ENCODE measurements around the gene PEX6.

PEX6 gene

GRCh38 chr6:42978839-42979522 is at the start of gene PEX6:
PEX6 (minus strand) TSS chr6:42979181; CDS start chr6:42979150, 31 bp downstream.
- H3K4me3 ChIP-seq (ENCODE audit: low read depth, low read length): peak within 1 kb of the TSS; percentile 70

GRCh38 chr6:43026365-43026764 is 47.4 kb upstream of the PEX6 start:
- H3K4me3 ChIP-seq (ENCODE audit: low read depth, low read length): no peak overlapping the region

GRCh38 chr6:43024436-43024835 is 45.5 kb upstream of the PEX6 start:
- H3K4me3 ChIP-seq (ENCODE audit: low read depth, low read length): no peak overlapping the region

- H3K4me3 ChIP-seq (ENCODE audit: low read depth, low read length): peak within 1 kb of the TSS; percentile 99
Observed at GRCh38 chr6:43021270-43022047, 42.5 kb upstream of the PEX6 start, which contains the start of gene RRP36. RRP36 (plus strand) TSS chr6:43021623; CDS start chr6:43021655, 32 bp downstream.

- H3K4me3 ChIP-seq (ENCODE audit: low read depth, low read length): peak overlapping the region; percentile 99
Observed at GRCh38 chr6:43020847-43021246, 41.9 kb upstream of the PEX6 start.

- H3K4me3 ChIP-seq (ENCODE audit: low read depth, low read length): no peak overlapping the region
Observed at GRCh38 chr6:43020052-43020705, 41.2 kb upstream of the PEX6 start.

GRCh38 chr6:43019152-43019551 is 40.2 kb upstream of the PEX6 start:
- H3K4me3 ChIP-seq (ENCODE audit: low read depth, low read length): no peak overlapping the region

- no peak overlapping the region for H3K4me3 ChIP-seq (ENCODE audit: low read depth, low read length)
Observed at GRCh38 chr6:43016943-43017334, 38.0 kb upstream of the PEX6 start.

- H3K4me3 ChIP-seq (ENCODE audit: low read depth, low read length): no peak overlapping the region
Observed at GRCh38 chr6:43016176-43016942, 37.4 kb upstream of the PEX6 start.

- peak overlapping the region; percentile 91 for H3K4me3 ChIP-seq (ENCODE audit: low read depth, low read length)
Observed at GRCh38 chr6:43014434-43014909, 35.5 kb upstream of the PEX6 start.

- H3K4me3 ChIP-seq (ENCODE audit: low read depth, low read length): peak within 1 kb of the TSS; percentile 91
Observed at GRCh38 chr6:43013843-43014433, 35.0 kb upstream of the PEX6 start, which contains the start of the genes KLHDC3 and MEA1. KLHDC3 (plus strand) TSS chr6:43014249; CDS start chr6:43017193, 2,944 bp downstream. MEA1 (minus strand) TSS chr6:43013946; CDS start chr6:43013813, 133 bp downstream.

- H3K4me3 ChIP-seq (ENCODE audit: low read depth, low read length): peak overlapping the region; percentile 75
Observed at GRCh38 chr6:43013097-43013842, 34.3 kb upstream of the PEX6 start.

GRCh38 chr6:43012364-43012763 is 33.4 kb upstream of the PEX6 start:
- peak overlapping the region; percentile 75 for H3K4me3 ChIP-seq (ENCODE audit: low read depth, low read length)

- H3K4me3 ChIP-seq (ENCODE audit: low read depth, low read length): no peak overlapping the region
Observed at GRCh38 chr6:43011207-43011606, 32.2 kb upstream of the PEX6 start.

- H3K4me3 ChIP-seq (ENCODE audit: low read depth, low read length): no peak overlapping the region
Observed at GRCh38 chr6:43009124-43009523, 30.1 kb upstream of the PEX6 start.

- H3K4me3 ChIP-seq (ENCODE audit: low read depth, low read length): no peak overlapping the region
Observed at GRCh38 chr6:43007126-43007525, 28.1 kb upstream of the PEX6 start.

GRCh38 chr6:43006251-43006650 is 27.3 kb upstream of the PEX6 start:
- no peak overlapping the region for H3K4me3 ChIP-seq (ENCODE audit: low read depth, low read length)

GRCh38 chr6:43005844-43006243 is 26.9 kb upstream of the PEX6 start:
- H3K4me3 ChIP-seq (ENCODE audit: low read depth, low read length): no peak overlapping the region

- no peak overlapping the region for H3K4me3 ChIP-seq (ENCODE audit: low read depth, low read length)
Observed at GRCh38 chr6:43001843-43002242, 22.9 kb upstream of the PEX6 start.
